Measurements from ENCODE around the gene HSD17B1. TPM values are rescaled to one million over a fixed set of nuclear protein-coding genes. Genes with fewer than 3 reads are reported as not detected.
A peak's percentile ranks its signal among the peaks of the same experiment; 100 is the strongest.
"Not testable (repeated sequence)": the region's sequence is repeated elsewhere in the genome, so short reads cannot be mapped to it uniquely, and the experiment has no call there.

The HSD17B1 gene
- 1 to 10 TPM in 5 of 6 donors, not detected in 1; 1.3 to 6.3 (median 1.7) TPM for total RNA-seq

GRCh38 chr17:42552736-42553135 lies at the start of gene HSD17B1:
Gene HSD17B1 (plus strand): TSS chr17:42552923. CDS start chr17:42552934, 11 bp downstream.
- not testable (repeated sequence) for ATAC-seq (ENCODE audit: low FRiP score in 2 of 2); H3K9me3 ChIP-seq; H3K36me3 ChIP-seq; DNase-seq; H3K27me3 ChIP-seq
- 75 to 91% methylated on average over 2 to 15 of the region's 15 CpGs for WGBS, 2 donors
- Histone ChIP-seq H3K4me3 (peak within 1 kb of the TSS in 3 of 4 donors; percentile 59 to 95 (median 88)), H3K27ac (peak within 1 kb of the TSS in 3 of 4 donors; percentile 94 to 96 (median 95)), H3K4me1 (peaks cover 17 to 46% (median 27%) of the 10 kb centered on the region in 4 donors)

GRCh38 chr17:42502926-42503325 lies 49.8 kb upstream of the HSD17B1 start:
- no peak overlapping the region for H3K27ac ChIP-seq
- no peak overlapping the region for H3K4me3 ChIP-seq
- H3K36me3 ChIP-seq = peaks cover 40 to 99% (median 63%) of the 10 kb centered on the region in 4 donors
- 92 to 96% methylated on average over 1 of the region's 1 CpG for WGBS, 2 donors
- DNase-seq (no peak), ATAC-seq (ENCODE audit: low FRiP score in 2 of 2) (no peak)
- H3K27me3 ChIP-seq = no peaks in the 10 kb centered on the region
- TF ChIP-seq POLR2AphosphoS5 (IDR thresholded peaks at IDR 0.05) = no peak
- H3K4me1 ChIP-seq = no peaks in the 10 kb centered on the region
- H3K9me3 ChIP-seq = no peaks in the 10 kb centered on the region

GRCh38 chr17:42507671-42508070 lies 45.1 kb upstream of the HSD17B1 start:
- no peak overlapping the region for H3K27ac ChIP-seq
- no peak for DNase-seq
- H3K9me3 ChIP-seq = no peaks in the 10 kb centered on the region
- H3K4me3 ChIP-seq = no peak overlapping the region
- peaks cover 14 to 87% (median 46%) of the 10 kb centered on the region in 4 donors for H3K36me3 ChIP-seq
- H3K27me3 ChIP-seq = no peaks in the 10 kb centered on the region
- 94 to 99% methylated on average over 4 of the region's 4 CpGs for WGBS, 2 donors
- no peak for ATAC-seq (ENCODE audit: low FRiP score in 2 of 2)
- H3K4me1 ChIP-seq = peaks cover 3 to 7% (median 4%) of the 10 kb centered on the region in 4 donors
- no peak for TF ChIP-seq CTCF (IDR thresholded peaks at IDR 0.05)
- TF ChIP-seq POLR2AphosphoS5 (IDR thresholded peaks at IDR 0.05) = no peak

GRCh38 chr17:42508426-42509165 lies 44.1 kb upstream of the HSD17B1 start:
- Histone ChIP-seq H3K4me1 (peaks cover 4 to 9% (median 7%) of the 10 kb centered on the region in 4 donors), H3K36me3 (peaks cover 8 to 78% (median 40%) of the 10 kb centered on the region in 4 donors), H3K9me3 (no peaks in the 10 kb centered on the region), H3K27ac (no peak overlapping the region), H3K4me3 (no peak overlapping the region), H3K27me3 (no peaks in the 10 kb centered on the region)
- TF ChIP-seq CTCF (IDR thresholded peaks at IDR 0.05) (no peak), POLR2AphosphoS5 (IDR thresholded peaks at IDR 0.05) (no peak), EP300 (IDR thresholded peaks at IDR 0.05) (no peak), POLR2A (IDR thresholded peaks at IDR 0.05) (no peak)
- DNase-seq = no peak
- no peak for ATAC-seq (ENCODE audit: low FRiP score in 2 of 2)
- WGBS, 2 donors = 71% methylated on average over 12 of the region's 12 CpGs

GRCh38 chr17:42509409-42509808 lies 43.3 kb upstream of the HSD17B1 start:
- Histone ChIP-seq H3K27me3 (no peaks in the 10 kb centered on the region), H3K36me3 (peaks cover 12 to 78% (median 43%) of the 10 kb centered on the region in 4 donors), H3K4me1 (peaks cover 4 to 12% (median 7%) of the 10 kb centered on the region in 4 donors), H3K9me3 (no peaks in the 10 kb centered on the region), H3K27ac (no peak overlapping the region), H3K4me3 (no peak overlapping the region)
- 82 to 89% methylated on average over 5 of the region's 5 CpGs for WGBS, 2 donors
- DNase-seq (no peak), ATAC-seq (ENCODE audit: low FRiP score in 2 of 2) (no peak)
- no peak for TF ChIP-seq POLR2AphosphoS5 (IDR thresholded peaks at IDR 0.05)
- no peak for TF ChIP-seq POLR2A (IDR thresholded peaks at IDR 0.05)
- no peak for TF ChIP-seq EP300 (IDR thresholded peaks at IDR 0.05)
- no peak for TF ChIP-seq CTCF (IDR thresholded peaks at IDR 0.05)

- TF ChIP-seq POLR2AphosphoS5 (IDR thresholded peaks at IDR 0.05) (no peak), CTCF (IDR thresholded peaks at IDR 0.05) (no peak), EP300 (IDR thresholded peaks at IDR 0.05) (no peak), POLR2A (IDR thresholded peaks at IDR 0.05) (no peak)
- Histone ChIP-seq H3K9me3 (no peaks in the 10 kb centered on the region), H3K36me3 (peaks cover 13 to 78% (median 43%) of the 10 kb centered on the region in 4 donors), H3K4me3 (no peak overlapping the region), H3K27me3 (no peaks in the 10 kb centered on the region), H3K27ac (no peak overlapping the region), H3K4me1 (peaks cover 4 to 12% (median 7%) of the 10 kb centered on the region in 4 donors)
- ATAC-seq (ENCODE audit: low FRiP score in 2 of 2) = no peak
- WGBS, 2 donors = 79 to 94% methylated on average over 2 of the region's 2 CpGs
- DNase-seq = no peak
Measured at GRCh38 chr17:42509841-42510240, 42.9 kb upstream of the HSD17B1 start.

Data from upper lobe of left lung (tissue), 6 donors.